GM19372 (cell line): ENCODE results near the gene KRT83.
"Not testable (repeated sequence)": the region's sequence is repeated elsewhere in the genome, so short reads cannot be mapped to it uniquely, and the experiment has no call there.

ENCODE experiments used
- ATAC-seq: cut with Tn5 transposase; IDR thresholded peaks from one replicate; pipeline ENCODE4 v1.9.1; 2021; ENCODE audit warnings: mild to moderate bottlenecking, low read depth, moderate library complexity; ENCODE audit not compliant: unreplicated experiment

KRT83 gene

DNA sequence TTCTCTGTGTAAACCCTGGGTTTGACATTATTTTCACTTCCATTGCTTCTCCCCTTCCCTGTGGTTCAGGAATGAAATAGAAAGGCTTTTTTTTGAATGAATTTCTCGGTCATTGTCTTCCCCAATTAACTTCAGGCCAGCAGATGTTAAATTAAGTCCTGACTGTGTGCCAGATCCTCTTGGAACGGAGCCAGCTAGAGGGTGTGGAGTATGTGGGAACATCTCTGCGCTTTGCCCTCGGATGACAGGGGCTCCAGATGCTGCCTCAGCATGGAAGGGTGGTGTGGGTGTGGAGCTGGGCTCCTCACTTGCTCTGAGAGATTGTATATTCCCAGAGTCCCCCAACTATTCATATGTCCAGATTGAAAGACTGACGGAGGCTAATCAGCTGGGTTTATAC lies 33.0 kb upstream of the KRT83 start:
- no peak for ATAC-seq

DNA sequence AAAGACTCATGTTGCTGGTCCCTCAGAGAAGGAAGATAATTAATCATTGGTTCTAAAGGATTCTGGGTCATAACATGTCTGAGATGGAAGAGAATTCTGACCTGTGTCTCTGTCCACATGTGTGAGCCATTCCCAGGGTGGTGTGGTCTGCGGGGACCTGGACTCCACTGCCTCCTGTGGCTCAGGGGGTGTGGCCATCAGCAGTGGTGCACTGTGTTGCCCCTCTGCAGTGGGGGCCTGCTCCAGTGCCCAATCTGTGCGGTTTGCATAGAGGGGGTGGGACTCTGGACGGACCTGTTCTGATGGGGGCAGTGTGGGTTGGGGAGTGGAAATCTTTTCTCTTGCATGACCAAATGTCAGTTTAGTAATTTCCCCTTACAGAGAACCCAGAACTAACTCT lies 32.6 kb upstream of the KRT83 start:
- ATAC-seq, result no peak

DNA sequence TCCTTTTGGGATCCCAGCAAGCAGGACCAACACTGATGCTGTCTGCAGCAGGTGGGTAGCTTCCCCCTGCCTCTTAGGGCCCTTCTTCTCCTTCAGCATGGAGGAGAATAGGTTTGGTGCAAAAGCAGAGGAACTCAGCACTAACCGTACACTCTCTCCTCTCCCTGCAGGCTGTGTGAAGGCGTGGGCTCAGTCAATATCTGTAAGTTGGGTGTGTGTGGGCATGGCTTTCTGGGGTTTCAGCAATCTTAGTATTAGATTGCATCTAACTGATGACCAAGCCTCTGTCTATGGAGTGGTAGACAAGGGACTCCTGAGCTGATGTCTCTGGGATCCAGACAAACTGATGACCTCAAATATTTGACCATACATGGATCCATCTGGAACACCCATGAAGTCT lies 31.8 kb upstream of the KRT83 start:
- ATAC-seq, result no peak

DNA sequence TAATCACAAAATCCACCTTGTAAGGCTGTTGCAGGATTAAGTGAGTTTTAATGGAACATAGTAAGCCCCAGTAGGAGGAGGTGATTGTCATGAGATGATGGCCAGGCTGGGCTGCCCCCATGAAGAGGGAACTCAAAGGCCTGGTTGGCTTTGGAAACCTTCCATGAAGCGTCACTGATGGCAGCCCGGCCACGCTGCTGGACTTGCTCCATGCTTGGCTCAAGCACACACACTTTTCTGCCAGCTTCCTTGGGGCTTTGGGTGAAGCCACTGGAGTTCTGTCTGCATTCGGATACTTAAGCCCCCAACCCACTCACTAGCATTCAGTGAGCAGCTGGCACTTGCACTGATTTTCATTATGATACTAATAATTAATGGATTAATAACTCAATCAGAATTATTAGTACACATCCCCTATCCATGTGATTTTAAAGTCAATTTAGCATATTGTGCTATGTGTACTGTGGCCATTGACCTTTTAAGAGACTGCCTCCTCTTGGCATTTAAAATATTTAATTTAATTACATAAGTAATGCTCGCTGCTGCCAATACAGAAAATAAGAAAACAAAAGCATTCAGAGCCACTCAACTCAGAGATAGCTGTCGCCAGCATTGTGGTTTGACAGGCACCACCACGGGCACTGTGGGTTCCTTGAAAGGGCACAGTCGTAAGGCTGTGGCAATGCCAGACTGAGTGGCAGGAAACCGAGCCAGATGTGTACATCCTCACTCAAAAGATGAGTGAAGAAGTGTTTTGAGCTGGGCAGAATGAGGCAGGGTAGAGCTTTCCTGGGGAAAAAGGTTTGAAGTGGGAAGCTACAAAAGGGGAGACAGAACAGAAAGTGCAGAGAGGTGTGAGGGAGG lies 30.2 kb upstream of the KRT83 start:
- no peak for ATAC-seq

DNA sequence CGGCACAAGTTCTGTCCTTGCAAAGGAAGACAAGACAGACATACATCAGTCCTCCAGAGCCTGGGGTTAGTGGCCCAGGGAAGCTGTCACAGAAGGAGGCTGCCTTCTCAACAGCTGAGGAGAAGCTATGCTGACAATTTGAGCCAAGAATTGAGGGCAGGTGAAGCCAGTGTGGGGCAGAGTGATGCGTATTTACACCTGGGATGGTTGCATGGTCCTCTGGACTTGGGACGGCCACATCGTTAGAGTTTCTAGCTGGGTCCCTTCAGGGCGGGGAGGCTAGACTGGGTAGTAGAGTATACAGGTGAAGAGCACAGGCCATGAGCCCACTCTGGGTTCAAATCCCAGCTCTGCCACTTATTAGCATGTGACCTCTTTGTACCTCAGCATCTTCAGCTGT lies 29.6 kb upstream of the KRT83 start:
- ATAC-seq, result no peak

DNA sequence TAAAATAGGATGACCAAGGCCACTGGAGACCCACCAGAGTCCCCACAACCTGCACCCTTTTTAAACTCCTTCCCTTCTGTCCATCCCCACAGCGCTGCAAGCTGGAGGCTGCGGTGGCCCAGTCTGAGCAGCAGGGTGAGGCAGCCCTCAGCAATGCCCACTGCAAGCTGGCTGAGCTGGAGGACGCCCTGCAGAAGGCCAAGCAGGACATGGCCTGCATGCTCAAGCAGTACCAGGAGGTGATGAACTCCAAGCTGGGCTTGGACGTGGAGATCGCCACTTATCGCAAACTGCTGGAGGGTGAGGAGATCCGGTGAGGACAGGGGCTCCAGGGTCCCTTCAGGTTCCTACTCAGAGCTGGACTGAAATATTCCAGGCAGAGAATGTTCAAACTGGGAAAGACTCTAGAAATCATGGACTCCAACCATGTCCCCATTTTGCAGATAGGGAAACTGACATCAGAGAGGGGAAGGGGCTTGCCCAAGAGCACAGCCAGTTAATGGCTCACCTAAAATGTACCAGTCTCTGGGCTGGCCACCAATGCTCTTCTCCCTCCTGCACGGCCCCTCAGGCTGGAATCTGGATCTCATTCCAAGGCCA lies 28.9 kb upstream of the KRT83 start:
- no peak for ATAC-seq

DNA sequence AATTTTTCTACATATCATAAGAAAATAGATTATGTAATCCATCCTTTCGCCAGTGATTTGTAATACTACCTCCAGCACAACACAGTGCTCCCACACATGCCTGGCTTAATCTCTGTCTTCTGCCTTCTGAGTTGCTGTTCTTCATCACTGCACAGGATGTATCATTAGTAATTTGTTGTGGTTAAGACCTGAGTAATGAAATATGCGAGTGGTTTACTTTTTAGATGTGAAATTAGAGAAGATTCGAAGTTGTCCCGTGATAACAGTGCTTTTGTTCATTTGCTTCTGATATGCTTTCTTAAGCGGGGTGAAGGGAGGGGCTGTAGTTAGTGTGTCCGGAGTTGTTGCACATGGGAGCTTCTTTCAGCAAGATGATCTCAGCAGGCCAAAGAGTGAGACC lies 28.0 kb upstream of the KRT83 start:
- ATAC-seq, result no peak

DNA sequence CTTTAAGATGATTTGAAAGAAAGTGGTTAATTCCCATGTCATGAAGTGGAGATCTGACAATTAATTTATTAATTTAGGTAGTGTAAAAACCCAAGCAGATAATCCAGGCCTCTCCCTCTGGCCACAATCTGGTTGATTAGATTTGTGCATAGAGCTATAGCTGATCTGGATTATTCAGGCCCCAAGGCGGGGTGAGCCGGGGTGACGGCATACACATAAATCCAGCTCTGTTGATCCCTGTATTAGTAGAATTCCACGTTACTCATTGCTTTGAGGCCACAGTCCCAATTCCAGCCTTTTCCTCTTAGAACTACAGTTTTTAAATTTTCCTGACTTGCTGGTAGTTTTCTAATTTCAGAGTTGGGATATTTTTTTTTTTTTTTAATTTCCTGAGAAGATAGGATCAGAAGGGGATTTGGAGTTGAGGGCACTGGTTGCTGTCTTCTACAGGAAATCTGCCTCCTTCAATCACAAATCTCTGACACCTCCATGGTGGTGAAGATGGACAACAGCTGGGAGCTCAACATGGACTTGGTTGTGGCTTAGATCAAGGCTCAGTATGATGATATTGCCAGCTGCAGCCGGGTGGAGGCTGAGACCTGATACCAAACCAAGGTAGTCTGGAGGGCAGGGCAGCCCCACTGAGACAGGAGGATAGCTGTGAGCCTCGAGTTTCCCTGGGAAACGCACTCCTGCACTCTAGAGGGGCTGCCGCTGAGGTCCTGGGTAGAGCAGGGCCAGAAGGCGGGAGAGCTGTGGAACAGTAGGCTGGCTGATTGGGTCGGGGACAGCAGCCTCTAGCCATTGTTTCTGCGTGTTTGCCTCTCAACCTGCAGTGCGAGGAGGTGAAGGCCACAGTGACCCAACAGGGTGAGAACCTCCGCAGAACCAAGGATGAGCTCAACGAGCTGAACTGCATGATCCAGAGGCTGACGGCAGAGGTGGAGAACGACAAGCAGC lies 26.6 kb upstream of the KRT83 start:
- no peak for ATAC-seq

DNA sequence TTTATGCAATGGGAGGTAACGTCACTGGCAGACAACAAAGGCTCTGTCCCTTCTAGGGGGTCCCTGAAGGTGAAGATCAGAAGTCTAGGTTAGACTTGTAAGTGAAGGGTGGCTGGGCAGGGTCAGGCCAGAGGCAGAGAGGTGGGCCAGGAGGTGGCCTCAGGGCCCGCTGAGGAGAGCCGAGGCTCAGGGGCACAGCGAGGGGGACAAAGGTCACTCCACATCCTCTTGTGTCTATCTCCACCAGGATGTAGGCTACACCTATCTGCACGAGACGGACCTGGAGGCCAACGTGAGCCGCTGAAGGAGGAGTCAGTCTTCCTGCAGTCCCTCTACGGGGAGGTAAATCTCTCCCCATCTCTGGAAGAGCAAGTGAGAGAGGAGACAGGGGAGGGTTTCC lies 25.8 kb upstream of the KRT83 start:
- ATAC-seq, result no peak

DNA sequence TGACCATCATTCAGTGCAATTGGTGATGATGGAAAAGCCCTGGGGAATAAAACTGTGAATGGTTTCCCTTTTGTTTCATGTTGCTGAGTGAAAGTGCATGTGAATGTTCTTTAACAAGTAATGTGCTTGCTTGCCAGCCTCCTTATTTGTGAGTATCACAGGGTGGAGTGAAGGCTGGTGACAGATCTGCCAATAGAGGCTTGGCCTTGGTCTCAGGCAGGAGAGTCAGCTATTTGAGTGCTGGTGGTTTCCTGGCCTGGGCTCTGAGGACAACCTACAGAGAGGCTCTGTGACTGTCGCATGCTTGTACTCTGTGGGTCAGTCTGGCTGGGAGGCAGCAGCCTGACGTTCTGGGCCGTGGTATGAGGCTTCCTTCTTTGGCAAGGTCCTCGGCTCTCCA lies 25.4 kb upstream of the KRT83 start:
- ATAC-seq, result no peak

DNA sequence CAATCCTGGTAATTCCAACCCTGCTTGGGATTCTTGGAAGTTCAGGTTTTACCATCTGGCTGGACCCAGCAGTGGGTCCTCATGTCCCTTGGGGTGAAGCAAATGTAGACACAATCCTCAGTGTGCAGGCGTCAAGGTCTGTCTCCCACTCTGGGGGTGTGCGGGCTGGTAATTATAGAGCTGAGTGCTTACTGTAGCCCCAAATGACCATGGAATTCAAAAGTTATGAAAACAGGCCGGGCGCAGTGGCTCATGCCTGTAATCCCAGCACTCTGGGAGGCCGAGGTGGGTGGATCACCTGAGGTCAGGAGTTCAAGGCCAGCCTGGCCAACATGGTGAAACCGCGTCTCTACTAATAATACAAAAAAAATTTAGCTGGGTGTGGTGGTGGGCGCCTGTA lies 23.8 kb upstream of the KRT83 start:
- not testable (repeated sequence) for ATAC-seq

DNA sequence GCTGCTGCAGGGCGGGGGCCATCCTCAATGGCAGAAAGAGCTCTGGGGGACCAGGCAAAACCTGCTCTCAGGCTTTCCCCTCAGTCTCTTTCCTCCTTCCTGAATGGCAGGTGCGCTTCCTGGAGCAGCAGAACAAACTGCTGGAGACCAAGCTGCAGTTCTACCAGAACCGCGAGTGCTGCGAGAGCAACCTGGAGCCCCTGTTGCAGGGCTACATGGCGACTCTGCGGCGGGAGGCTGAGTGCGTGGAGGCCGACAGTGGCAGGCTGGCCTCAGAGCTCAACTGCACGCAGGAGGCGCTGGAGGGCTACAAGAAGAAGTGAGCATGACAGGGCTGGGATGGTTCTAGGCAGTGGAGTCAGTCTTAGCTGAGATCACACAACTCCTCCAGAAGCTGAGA lies 22.9 kb upstream of the KRT83 start:
- ATAC-seq, result no peak

DNA sequence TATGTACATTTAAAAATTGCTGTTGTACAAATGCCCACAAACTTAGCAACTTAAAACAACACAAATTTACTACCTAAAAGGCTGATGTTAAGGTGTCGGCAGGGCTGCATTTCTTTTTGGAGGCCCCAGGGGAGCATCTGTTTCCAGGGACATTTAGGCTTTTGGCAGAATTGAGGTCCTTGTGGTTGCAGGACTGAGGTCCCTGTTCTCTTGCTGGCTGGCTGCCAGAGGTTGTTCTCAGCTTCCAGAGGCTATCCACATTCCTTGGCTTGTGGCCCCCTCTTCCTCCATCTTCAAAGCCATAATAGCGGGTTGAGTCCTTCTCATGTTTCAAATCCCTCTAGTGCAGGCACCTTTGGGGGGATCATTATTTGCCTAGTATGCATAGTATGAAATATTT lies 22.4 kb upstream of the KRT83 start:
- ATAC-seq, result no peak

DNA sequence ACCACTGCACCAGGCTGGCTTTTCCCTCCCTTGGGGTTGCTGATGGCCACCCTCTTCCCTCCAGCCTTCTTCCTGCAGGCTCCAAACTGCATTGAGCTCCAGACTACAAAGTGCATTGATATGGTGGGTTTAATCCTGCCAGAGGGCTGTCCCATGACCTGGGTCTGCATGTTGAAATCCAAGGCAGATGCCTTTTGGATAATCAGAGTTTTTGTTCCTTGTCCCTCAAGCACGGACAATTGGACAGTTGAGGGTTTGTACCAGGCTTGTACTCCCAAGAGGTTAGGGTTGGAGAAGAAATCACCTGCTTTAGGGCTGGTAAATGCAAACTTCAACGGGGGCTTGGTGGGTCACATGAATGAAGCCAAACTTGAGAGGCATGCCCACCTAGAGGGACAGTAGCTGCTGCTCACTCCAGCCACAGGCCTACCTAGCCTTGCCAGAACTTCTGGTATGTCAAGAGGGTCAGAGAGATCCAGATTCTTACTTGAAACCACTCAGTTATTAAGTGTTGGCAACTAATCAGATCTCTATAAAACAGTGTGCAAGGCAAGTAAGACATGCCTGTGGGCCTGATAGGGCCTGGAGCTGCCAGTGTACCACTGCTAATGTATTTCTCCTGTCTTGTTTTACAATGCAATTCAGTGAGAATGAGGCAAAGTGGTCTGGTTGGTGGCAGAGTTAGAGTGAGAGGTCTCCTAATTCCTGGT lies 21.7 kb upstream of the KRT83 start:
- ATAC-seq, result no peak

DNA sequence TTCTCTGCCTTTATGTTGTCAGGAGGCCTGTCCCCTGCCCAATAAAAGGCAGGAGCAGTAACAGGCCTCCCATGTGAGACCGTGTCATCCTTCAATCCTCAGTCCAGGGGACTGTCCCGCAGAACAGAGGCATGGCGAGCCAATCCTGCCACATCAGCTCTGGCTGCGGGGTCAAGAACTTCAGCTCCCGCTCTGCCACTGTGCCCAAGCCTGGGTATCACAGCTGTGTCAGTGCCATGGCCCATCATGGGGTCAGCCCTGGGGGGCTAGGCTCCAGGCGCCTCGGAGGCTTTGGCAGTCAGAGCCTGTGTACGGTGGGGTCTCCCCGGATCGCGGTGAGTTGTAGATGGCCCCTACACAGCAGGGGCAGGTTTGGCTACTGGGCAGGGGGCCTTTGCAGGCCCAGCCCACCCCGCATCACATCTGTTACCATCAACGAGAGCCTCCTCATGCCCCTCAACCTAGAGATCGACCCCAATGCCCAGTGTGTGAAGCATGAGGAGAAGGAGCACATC lies 19.9 kb upstream of the KRT83 start:
- ATAC-seq, result no peak

DNA sequence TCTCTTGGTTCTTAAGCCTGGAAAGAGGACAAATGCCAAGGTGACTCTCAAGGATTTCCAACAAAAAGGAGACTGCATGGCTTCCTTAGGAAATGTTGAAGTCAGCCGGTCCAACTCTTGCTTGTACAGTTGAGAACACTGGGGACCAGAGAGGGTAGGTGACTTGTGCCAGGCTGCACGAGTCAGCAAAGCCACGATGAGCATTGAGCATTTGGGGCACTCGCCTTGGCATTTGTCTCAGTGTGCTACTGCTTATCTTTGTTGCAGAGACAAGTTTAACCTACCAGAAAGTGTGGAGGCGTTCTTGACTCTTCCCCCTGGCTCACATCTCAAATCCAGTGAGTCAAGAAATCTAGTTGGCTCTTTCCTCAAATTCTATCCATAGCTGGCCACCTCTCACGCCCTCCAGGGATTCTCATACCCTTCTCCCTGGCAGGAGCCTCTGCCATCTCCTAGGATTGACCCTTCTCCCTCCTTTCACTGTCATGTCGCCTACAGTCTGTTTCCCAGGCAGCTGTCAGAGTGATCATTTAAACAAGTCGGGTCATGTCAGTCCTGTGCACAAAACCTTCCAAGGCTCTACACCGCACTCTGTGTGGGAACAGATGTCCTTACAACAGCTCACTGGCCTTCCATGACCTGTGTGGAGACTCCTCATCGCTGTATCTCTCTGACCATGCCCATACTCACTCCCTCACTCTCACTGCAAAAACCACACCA lies 17.2 kb upstream of the KRT83 start:
- no peak for ATAC-seq

DNA sequence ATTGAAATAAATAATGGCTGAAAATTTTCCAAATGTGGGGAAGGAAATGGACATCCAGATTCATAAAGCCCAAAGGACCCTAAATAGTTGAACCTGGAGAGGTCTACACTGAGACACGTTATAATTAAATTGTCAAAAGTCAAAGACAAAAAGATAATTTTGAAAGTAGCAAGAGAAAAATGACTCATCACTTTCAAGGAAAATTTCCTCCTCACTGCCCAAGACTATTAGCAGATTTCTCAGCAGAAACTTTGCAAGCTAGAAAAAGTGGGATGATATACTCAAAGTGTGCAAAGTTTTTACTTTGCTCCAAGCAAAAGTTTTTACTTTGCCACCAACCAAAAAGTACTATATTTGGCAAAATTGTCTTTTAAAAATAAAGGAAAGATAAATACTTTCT lies 15.9 kb upstream of the KRT83 start:
- no peak for ATAC-seq

DNA sequence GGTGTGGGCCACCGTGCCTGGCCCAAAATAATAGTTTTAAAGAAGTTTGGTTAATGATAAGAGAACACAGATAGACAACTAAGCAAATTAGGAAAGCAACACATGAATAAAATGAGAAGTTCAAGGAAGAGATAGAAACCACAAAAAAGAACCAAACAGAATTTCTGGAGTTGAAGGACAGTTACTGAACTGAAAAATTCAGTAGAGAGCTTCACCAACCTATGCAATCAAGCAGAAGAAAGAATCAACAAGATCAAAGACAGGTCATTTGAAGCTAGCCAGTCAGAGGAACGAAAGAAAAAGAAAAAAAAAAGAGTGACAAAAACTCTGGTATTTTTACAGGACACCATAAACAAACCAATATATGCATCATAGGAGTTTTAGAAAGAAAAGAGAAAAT lies 15.4 kb upstream of the KRT83 start:
- no peak for ATAC-seq

DNA sequence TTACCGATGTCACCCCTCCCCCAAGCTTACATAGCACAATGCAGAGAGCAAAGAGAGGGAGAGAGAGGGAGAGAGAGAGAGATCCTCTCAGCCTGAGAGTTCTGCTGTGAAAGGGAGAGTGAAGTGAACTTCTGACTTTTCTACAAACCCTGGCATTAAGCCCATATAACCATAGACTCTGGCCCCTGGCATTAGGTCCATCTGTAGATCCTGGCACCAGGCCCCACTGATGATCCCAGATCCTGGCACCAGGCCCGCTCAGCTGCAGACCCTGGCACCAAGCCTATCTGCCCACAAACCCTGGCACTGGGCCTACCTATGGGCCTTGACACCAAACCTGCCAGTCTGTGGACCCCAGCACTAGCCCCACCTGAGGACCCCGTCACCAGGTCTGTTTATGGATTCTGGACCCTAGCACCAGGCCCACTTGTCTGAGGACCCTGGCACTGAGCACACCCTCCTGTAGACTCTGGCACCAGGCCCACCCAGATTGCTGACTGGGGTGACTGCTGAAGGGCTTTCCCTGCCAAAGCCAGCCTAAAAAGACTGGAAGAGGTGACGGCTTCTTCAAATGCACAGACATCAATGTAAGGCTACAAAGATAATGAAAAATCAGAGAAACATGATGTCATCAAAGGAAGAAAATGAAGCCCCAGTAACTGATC lies 14.5 kb upstream of the KRT83 start:
- ATAC-seq, result no peak
